Endothelial cell (in vitro differentiated cells): ENCODE measurements around the gene ZEB1. TPM values are rescaled to one million over a fixed set of nuclear protein-coding genes. Genes with fewer than 3 reads are reported as not detected.

Source experiments
- DNase-seq: peaks from one replicate; pipeline ENCODE4 v3.0.0; 2021; ENCODE audit warnings: low spot score
- H3K27ac Mint-ChIP-seq: one replicate; pipeline ENCODE4 v1.8.0; 2021; ENCODE audit warnings: mixed read lengths, inconsistent platforms; ENCODE audit not compliant: unreplicated experiment
- H3K27me3 Mint-ChIP-seq: one replicate; pipeline ENCODE4 v1.8.0; 2021; ENCODE audit warnings: mild to moderate bottlenecking, moderate library complexity, mixed read lengths, inconsistent platforms; ENCODE audit not compliant: unreplicated experiment
- H3K36me3 Mint-ChIP-seq: one replicate; pipeline ENCODE4 v1.8.0; 2021; ENCODE audit warnings: mild to moderate bottlenecking, low read depth, mixed read lengths, inconsistent platforms; ENCODE audit not compliant: unreplicated experiment
- H3K4me1 Mint-ChIP-seq: one replicate; pipeline ENCODE4 v1.8.0; 2021; ENCODE audit warnings: mild to moderate bottlenecking, mixed read lengths, inconsistent platforms; ENCODE audit not compliant: unreplicated experiment
- H3K4me3 Mint-ChIP-seq: one replicate; pipeline ENCODE4 v1.8.0; 2021; ENCODE audit warnings: mild to moderate bottlenecking, mixed read lengths, inconsistent platforms; ENCODE audit not compliant: unreplicated experiment
- H3K9me3 Mint-ChIP-seq: one replicate; pipeline ENCODE4 v1.8.0; 2021; ENCODE audit warnings: mixed read lengths, inconsistent platforms; ENCODE audit not compliant: unreplicated experiment
- total RNA-seq: library from RNA; stranded (reverse); fragmentation: NEBNext Ultra II Directional; extraction: Animal tissue kit (Norgen Biotek cat#: 25700); gene quantifications from one replicate; pipeline ENCODE4 v1.2.1, GENCODE V29; 2021; ENCODE audit not compliant: unreplicated experiment
- TF ChIP-seq, protein P1 (sequence below): fragments of 200-600 bp; sonication (generic); IDR thresholded peaks from one replicate; pipeline ENCODE4 v1.5.0; 2021; ENCODE audit warnings: antibody characterized with exemption; ENCODE audit not compliant: unreplicated experiment

The ZEB1 gene
- total RNA-seq, 1 donor from 2014 or later: 76.6 TPM

DNA sequence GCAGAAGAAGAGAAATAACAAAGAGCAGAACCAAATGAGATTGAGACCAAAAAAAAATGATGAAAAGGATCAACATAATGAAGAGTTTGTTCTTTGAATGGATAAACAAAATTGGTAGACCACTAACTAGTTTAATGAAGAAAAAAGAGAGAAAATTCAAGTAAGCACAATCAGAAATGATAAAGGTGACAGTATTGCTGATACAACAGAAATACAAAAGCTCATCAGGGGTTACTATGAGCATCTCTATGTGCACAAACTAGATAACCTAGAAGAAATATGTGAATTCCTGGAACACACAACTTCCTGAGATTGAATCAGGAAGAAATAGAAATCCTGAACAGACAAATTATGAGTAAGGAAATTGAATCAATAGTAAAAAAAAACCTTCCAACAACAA, 157.1 kb downstream of the ZEB1 start:
- DNase-seq: no peak
- no peaks in the 10 kb centered on the region for H3K27me3 Mint-ChIP-seq
- no peak overlapping the region for H3K4me3 Mint-ChIP-seq
- TF ChIP-seq, protein P1, sequence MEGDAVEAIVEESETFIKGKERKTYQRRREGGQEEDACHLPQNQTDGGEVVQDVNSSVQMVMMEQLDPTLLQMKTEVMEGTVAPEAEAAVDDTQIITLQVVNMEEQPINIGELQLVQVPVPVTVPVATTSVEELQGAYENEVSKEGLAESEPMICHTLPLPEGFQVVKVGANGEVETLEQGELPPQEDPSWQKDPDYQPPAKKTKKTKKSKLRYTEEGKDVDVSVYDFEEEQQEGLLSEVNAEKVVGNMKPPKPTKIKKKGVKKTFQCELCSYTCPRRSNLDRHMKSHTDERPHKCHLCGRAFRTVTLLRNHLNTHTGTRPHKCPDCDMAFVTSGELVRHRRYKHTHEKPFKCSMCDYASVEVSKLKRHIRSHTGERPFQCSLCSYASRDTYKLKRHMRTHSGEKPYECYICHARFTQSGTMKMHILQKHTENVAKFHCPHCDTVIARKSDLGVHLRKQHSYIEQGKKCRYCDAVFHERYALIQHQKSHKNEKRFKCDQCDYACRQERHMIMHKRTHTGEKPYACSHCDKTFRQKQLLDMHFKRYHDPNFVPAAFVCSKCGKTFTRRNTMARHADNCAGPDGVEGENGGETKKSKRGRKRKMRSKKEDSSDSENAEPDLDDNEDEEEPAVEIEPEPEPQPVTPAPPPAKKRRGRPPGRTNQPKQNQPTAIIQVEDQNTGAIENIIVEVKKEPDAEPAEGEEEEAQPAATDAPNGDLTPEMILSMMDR: no peak
- no peaks in the 10 kb centered on the region for H3K9me3 Mint-ChIP-seq
- peaks cover 22% of the 10 kb centered on the region for H3K36me3 Mint-ChIP-seq
- H3K27ac Mint-ChIP-seq: no peak overlapping the region
- no peaks in the 10 kb centered on the region for H3K4me1 Mint-ChIP-seq

DNA sequence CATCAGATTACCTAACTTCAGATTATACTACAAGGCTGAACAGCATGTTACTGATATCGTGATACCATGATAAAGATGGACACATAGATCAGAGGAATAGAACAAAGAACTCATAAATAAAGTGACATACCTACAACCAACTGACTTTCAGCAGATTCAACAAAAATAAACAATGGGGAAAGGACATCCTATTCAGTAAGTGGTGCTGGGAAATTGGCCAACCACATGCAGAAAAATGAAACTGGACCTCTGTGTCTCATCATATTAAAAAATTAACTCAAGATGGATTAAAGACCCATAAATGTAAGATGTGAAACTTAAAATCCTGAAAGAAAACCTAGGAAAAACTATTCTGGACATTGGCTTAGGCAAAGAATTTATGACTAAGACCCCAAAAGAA, 158.6 kb downstream of the ZEB1 start:
- Mint-ChIP-seq H3K4me1 (no peaks in the 10 kb centered on the region), H3K4me3 (no peak overlapping the region), H3K9me3 (no peaks in the 10 kb centered on the region), H3K27me3 (no peaks in the 10 kb centered on the region), H3K27ac (no peak overlapping the region), H3K36me3 (peaks cover 22% of the 10 kb centered on the region)
- TF ChIP-seq, protein P1: no peak
- DNase-seq: no peak

DNA sequence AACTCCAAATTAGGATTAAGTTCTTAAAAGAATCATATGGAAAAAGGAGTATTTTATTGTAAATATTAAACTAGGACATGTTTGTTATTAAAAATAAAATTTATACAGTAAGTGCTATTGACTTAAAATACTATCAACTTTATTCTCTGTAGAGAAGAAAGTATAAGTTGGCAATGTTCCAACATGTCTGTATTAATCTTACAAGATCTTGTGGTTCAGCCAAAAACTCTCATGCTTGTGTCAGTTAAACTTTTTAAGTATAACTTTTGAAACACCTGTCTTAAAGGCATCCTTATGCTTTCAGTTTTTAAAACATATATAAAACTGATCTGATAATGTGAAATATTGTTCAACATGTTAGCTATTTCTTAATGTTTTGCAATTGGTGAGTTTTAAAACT, 160.7 kb downstream of the ZEB1 start:
- H3K27me3 Mint-ChIP-seq: no peaks in the 10 kb centered on the region
- H3K4me1 Mint-ChIP-seq: no peaks in the 10 kb centered on the region
- H3K4me3 Mint-ChIP-seq: no peak overlapping the region
- no peak overlapping the region for H3K27ac Mint-ChIP-seq
- no peak for DNase-seq
- no peaks in the 10 kb centered on the region for H3K9me3 Mint-ChIP-seq
- TF ChIP-seq, protein P1: no peak
- H3K36me3 Mint-ChIP-seq: peaks cover 26% of the 10 kb centered on the region

DNA sequence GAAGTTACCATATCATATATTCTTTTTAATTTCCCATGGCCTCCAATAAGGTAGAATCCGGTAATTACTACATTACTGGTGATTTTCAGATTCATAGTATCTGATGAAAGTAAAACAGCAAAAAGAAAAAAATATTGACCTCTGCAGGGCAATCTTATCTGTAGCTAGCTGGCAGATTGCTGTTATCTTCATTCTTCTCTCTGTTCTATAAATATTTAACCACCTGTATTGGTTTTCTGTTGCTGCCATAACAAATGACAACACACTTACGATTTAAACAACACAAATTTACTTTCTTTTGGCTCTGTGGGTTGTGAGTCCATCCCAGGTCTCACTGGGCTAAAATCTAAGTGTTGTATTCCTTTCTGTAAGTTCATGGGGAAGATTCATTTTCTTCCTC, 164.5 kb downstream of the ZEB1 start:
- Mint-ChIP-seq H3K4me3 (no peak overlapping the region), H3K9me3 (no peaks in the 10 kb centered on the region), H3K4me1 (no peaks in the 10 kb centered on the region), H3K36me3 (peaks cover 4% of the 10 kb centered on the region), H3K27ac (no peak overlapping the region), H3K27me3 (no peaks in the 10 kb centered on the region)
- no peak for DNase-seq
- TF ChIP-seq, protein P1: no peak

DNA sequence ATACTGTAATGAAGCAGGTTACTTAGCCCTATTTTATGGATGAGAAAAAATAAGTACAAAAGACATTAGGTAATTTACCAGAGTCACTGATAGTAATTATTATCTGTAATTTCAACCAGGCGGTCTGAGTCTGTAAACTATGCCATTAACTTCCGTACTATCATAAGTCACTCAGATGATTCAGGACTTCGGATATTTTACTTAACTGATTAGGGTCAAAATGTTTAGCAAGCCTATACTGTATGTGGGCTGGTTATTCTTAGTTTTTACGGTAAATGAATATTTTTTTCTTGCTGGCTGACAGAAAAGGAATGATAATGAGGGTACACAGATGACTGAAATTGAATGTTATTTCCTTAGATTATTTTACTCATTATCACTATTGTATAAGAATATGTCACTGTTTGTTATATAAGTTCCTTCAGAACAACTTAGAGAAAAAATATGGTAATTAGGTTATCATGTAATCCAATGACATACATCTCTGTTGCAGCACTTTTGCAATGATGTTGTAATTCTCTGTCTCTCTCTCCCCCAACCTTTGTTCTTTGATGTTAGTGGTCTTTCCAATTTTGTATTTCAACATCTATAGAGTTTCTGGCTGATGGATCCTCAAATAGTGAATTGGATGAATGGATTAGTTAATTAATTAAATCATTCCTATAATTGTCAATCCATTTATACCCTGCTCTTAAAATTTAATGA, 165.6 kb downstream of the ZEB1 start:
- DNase-seq: no peak
- Mint-ChIP-seq H3K9me3 (no peaks in the 10 kb centered on the region), H3K27me3 (no peaks in the 10 kb centered on the region), H3K4me1 (no peaks in the 10 kb centered on the region), H3K36me3 (peaks cover 4% of the 10 kb centered on the region), H3K27ac (no peak overlapping the region), H3K4me3 (no peak overlapping the region)
- TF ChIP-seq, protein P1: no peak
